ENCODE measurements around the gene DCHS2.

GRCh38 chr4:154511548-154511947, 19.9 kb upstream of the DCHS2 start:
- TF ChIP-seq EP300 (IDR thresholded peaks at IDR 0.05) = no peak
- TF ChIP-seq POLR2A (IDR thresholded peaks at IDR 0.05) = no peak
- no peak for TF ChIP-seq CTCF (IDR thresholded peaks at IDR 0.05)
- no peak for TF ChIP-seq POLR2AphosphoS5 (IDR thresholded peaks at IDR 0.05)
